ENCODE data around the gene DBP.

DNA sequence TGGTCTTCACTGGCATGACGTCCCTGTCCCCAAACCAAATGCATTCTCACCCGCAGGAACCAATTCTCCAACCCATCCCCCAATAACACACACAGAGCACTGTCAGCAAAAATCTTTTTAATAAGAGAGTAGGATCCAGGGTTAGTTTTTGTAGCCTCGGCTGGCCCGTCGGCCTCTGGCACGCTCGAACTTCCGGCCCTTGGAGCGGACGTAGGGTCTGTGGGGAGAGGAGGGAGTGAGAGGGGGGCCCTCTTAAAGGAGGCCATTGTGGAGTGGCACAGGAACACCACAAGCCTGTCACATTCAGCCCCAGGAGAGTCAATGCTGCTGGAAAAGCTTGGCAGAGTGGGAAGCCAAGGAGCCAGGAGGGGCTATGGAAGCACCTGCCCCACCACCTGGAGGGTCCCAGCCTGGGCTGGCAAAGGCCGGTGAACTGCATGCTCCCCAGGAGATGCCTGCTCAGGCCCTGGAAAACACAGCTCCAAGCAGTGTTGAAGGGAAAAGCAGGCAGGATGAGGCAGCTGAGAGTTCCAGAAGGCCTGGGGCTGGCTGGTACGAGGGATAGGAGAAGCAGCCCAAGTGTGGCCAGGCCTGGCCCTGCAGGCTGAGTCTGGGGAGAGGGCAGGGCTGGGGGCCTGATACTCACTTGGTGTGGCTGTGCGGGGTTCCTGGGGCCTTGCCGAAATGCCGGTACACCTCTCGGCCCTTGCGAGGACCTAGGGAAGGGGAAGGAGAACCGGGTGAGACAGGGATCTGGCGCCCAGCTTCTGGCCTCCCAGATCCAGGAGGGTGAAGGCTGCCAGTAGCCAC lies 21.7 kb downstream of the DBP start:
- TF ChIP-seq, protein P1, sequence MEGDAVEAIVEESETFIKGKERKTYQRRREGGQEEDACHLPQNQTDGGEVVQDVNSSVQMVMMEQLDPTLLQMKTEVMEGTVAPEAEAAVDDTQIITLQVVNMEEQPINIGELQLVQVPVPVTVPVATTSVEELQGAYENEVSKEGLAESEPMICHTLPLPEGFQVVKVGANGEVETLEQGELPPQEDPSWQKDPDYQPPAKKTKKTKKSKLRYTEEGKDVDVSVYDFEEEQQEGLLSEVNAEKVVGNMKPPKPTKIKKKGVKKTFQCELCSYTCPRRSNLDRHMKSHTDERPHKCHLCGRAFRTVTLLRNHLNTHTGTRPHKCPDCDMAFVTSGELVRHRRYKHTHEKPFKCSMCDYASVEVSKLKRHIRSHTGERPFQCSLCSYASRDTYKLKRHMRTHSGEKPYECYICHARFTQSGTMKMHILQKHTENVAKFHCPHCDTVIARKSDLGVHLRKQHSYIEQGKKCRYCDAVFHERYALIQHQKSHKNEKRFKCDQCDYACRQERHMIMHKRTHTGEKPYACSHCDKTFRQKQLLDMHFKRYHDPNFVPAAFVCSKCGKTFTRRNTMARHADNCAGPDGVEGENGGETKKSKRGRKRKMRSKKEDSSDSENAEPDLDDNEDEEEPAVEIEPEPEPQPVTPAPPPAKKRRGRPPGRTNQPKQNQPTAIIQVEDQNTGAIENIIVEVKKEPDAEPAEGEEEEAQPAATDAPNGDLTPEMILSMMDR (IDR thresholded peaks at IDR 0.05) = no peak
- TF ChIP-seq POLR2A (IDR thresholded peaks at IDR 0.05) = no peak
